LNCAP (cell line): ENCODE measurements around the gene KAZN.

Experiments used
- CTCF ChIP-seq: fragments of 450-650 bp; IDR thresholded peaks from 2 replicates; pipeline ENCODE4 v1.5.1; 2017; ENCODE audit warnings: mild to moderate bottlenecking

KAZN gene

GRCh38 chr1:14636897-14637632 lies 38.6 kb downstream of the KAZN start:
- no peak for TF ChIP-seq CTCF

- TF ChIP-seq CTCF, result no peak
Measured at GRCh38 chr1:14639291-14640050, 41.0 kb downstream of the KAZN start.

GRCh38 chr1:14642712-14643111 lies 44.2 kb downstream of the KAZN start:
- TF ChIP-seq CTCF, result no peak

GRCh38 chr1:14646973-14647372 lies 48.5 kb downstream of the KAZN start:
- no peak for TF ChIP-seq CTCF

- TF ChIP-seq CTCF, result no peak
Measured at GRCh38 chr1:14647777-14648176, 49.3 kb downstream of the KAZN start.

- no peak for TF ChIP-seq CTCF
Measured at GRCh38 chr1:14648391-14648790, 49.9 kb downstream of the KAZN start.

- TF ChIP-seq CTCF, result no peak
Measured at GRCh38 chr1:14648896-14649855, 50.7 kb downstream of the KAZN start.
